ENCODE results near the gene DSTN. TPM values are rescaled to one million over a fixed set of nuclear protein-coding genes. Genes with fewer than 3 reads are reported as not detected.
A peak's percentile ranks its signal among the peaks of the same experiment; 100 is the strongest.

DSTN gene
- total and polyA plus RNA-seq, 2 of the 4 experiments (the other 2 are of a cell fraction), result 221 to 269 TPM

GRCh38 chr20:17530716-17531664 is 38.9 kb upstream of the DSTN start, which contains the start of gene BFSP1 (continued):
- TF ChIP-seq RCOR1 (IDR thresholded peaks at IDR 0.05; ENCODE audit: insufficient replicate concordance, low read length) (no peak), NFE2L2 (IDR thresholded peaks at IDR 0.05; ENCODE audit: low read depth, low read length) (no peak)

DNA sequence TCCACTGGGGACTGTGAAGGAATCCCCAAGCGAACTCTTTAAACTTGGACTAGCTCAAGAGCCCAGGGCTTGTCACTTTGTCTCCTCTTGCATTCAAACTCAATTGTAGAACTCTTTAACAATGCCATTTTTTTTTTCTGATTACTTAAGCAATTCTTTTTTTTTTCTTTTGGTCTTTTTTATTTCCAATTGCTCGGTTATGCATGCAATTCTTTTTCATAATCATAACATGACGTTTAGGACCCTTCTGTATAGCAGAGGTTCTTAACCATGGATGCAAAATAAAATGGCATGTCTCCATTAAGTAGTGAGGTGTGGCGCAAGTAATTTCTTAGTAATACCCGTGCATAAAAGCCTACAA is 38.2 kb upstream of the DSTN start:
- in situ Hi-C loops (cut with MboI; ENCODE audit: low sequenced_read_pairs), result no loop called here
- TF ChIP-seq MAZ (IDR thresholded peaks at IDR 0.05; ENCODE audit: borderline replicate concordance, low read depth, low read length) (no peak), SMC3 (IDR thresholded peaks at IDR 0.05; ENCODE audit: low read depth, low read length) (no peak), ELK1 (IDR thresholded peaks at IDR 0.05; ENCODE audit: borderline replicate concordance, low read depth, low read length) (no peak), MAFK (IDR thresholded peaks at IDR 0.05; ENCODE audit: low read depth, low read length) (no peak), CHD1 (IDR thresholded peaks at IDR 0.05; ENCODE audit: low read depth, low read length) (no peak), NFE2L2 (IDR thresholded peaks at IDR 0.05; ENCODE audit: low read depth, low read length) (no peak), RCOR1 (IDR thresholded peaks at IDR 0.05; ENCODE audit: insufficient replicate concordance, low read length) (no peak), USF2 (IDR thresholded peaks at IDR 0.05; ENCODE audit: low read depth, low read length) (no peak), BHLHE40 (IDR thresholded peaks at IDR 0.05; ENCODE audit: low read depth, low read length) (no peak), POLR2A (IDR thresholded peaks at IDR 0.05; ENCODE audit: low read depth, low read length) (no peak), FOS (IDR thresholded peaks at IDR 0.05; ENCODE audit: low read depth, low read length) (no peak), RFX5 (IDR thresholded peaks at IDR 0.05; ENCODE audit: low read depth, low read length) (no peak)

More for the DNA sequence above, 38.2 kb upstream of the DSTN start:
- Histone ChIP-seq H4K91ac (ENCODE audit: insufficient read depth, low read depth, low read length) (peak overlapping the region; percentile 71), H2BK120ac (ENCODE audit: low read depth, low read length) (peak overlapping the region; percentile 90), H3K4me2 (ENCODE audit: low read depth, low read length) (peak overlapping the region; percentile 77), H4K20me1 (ENCODE audit: insufficient read depth, low read length) (no peaks in the 10 kb centered on the region), H4K5ac (ENCODE audit: low read depth, low read length) (peak overlapping the region; percentile 31), H3K9me3 (ENCODE audit: control insufficient read depth, insufficient read depth, low read length) (no peaks in the 10 kb centered on the region), H3K4ac (ENCODE audit: low read depth, low read length) (peak overlapping the region; percentile 82), H3K18ac (ENCODE audit: low read depth, low read length) (0 out of 2 replicates have a peak overlapping the region, but pooled peaks have one; percentile 2), H3K79me1 (ENCODE audit: low read depth in 1 of 2, low read length in 2 of 2) (no peaks in the 10 kb centered on the region), H2BK20ac (ENCODE audit: low read depth, low read length) (peak overlapping the region; percentile 64; the same call in 1 of the 2 replicates), H3K9ac (ENCODE audit: low read depth, low read length) (peak overlapping the region; percentile 62), H3K36me3 (ENCODE audit: control insufficient read depth, insufficient read depth, low read length) (no peaks in the 10 kb centered on the region), H3K9me1 (ENCODE audit: insufficient read depth, low read length) (no peaks in the 10 kb centered on the region; the same call in 1 of the 2 replicates), H3K14ac (replicated peaks; ENCODE audit: low read depth, low read length) (peak overlapping the region; percentile 98), H2BK15ac (ENCODE audit: low read depth, low read length) (peak overlapping the region; percentile 7; the same call in 1 of the 3 replicates), H3K56ac (ENCODE audit: extremely low read depth, insufficient read depth, low read length) (0 out of 2 replicates have a peak overlapping the region, but pooled peaks have one; percentile 13), H3K27me3 (ENCODE audit: control insufficient read depth, insufficient read depth, low read length) (no peaks in the 10 kb centered on the region), H2BK5ac (ENCODE audit: low read depth, low read length, poor library complexity, severe bottlenecking) (peak overlapping the region; percentile 4), H3K4me3 (ENCODE audit: insufficient read depth, low read depth, low read length) (peak overlapping the region; percentile 62), H3K4me1 (ENCODE audit: control insufficient read depth, insufficient read depth, low read length) (0 out of 2 replicates have a peak, but pooled peaks cover 2% of the 10 kb centered on the region), H3K27ac (ENCODE audit: insufficient read depth, low read length) (peak overlapping the region; percentile 44), H3K23ac (ENCODE audit: low read depth, low read length) (peak overlapping the region; percentile 98), H4K8ac (ENCODE audit: low read depth in 2 of 2, low read length in 2 of 2) (peak overlapping the region; percentile 16 to 93; a peak in 3 of 4 replicates), H2AFZ (replicated peaks; ENCODE audit: low read length, poor library complexity) (peak overlapping the region; percentile 95), H2AK5ac (ENCODE audit: low read depth, low read length) (no peak overlapping the region), H2AK9ac (replicated peaks; ENCODE audit: low read depth, low read length, poor library complexity) (no peak overlapping the region)
- BruUV-seq (replicated peaks), result no TSS peak
- 40% methylated on average over 1 of the region's 5 CpGs; no CpG with 5 or more reads in 1 of the 2 experiments for WGBS, 2 experiments (ENCODE audit: extremely low coverage in 2 of 2, insufficient read length in 1 of 2)
- ChIA-PET POLR2A (ENCODE audit: unreplicated experiment) (no interaction called here), CTCF (no interaction called here)
- no peak for ATAC-seq (ENCODE audit: low read depth)
- DNase-seq, result no peak
- dilution Hi-C loops (cut with HindIII; ENCODE audit: low sequenced_read_pairs, unreplicated experiment), result no loop called here
- intact Hi-C loops (cut with micrococcal nuclease), result loop anchor here (10.0 kb wide), 1 partner anchor 403 kb away; no protein-coding TSS in a partner anchor
